ACHN (cell line): ENCODE results near the gene SLC38A10.
A peak's percentile ranks its signal among the peaks of the same experiment; 100 is the strongest.

Source experiments
- DNase-seq: peaks from one replicate; pipeline ENCODE4 v3.0.0-alpha.2; 2015
- in situ Hi-C: cut with HindIII; loops from 2 replicates; pipeline ENCODE4 v1.10.0; 2017; ENCODE audit warnings: low sequenced_read_pairs, low pct_ligation_motif_present, low pct_unique_long_range_greater_than_20kb

Gene SLC38A10

GRCh38 chr17:81207610-81208581 lies 87.2 kb downstream of the SLC38A10 start:
- no peak for DNase-seq
- in situ Hi-C loops, result no loop called here

GRCh38 chr17:81206657-81207056 lies 88.5 kb downstream of the SLC38A10 start:
- DNase-seq, result no peak
- in situ Hi-C loops, result no loop called here

GRCh38 chr17:81206166-81206565 lies 88.9 kb downstream of the SLC38A10 start:
- in situ Hi-C loops, result no loop called here
- no peak for DNase-seq

DNA sequence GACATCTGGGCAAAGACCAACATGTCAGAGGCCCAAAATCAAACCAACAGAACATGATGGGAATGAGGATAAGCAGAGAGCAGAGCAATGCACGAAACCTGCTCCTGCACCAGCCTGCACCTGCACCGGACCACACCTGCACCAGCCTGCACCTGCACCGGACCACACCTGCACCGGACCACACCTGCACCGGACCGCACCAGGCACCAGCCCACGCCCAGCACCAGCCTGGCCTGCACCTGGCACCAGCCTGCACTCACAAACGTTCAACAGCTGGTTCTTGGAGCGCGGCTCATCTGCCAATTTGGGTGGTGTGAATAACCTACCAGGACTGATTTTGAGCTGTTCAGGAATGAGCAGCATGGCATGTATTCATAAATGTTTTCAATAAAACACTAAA lies 90.5 kb downstream of the SLC38A10 start:
- in situ Hi-C loops, result no loop called here
- no peak for DNase-seq

DNA sequence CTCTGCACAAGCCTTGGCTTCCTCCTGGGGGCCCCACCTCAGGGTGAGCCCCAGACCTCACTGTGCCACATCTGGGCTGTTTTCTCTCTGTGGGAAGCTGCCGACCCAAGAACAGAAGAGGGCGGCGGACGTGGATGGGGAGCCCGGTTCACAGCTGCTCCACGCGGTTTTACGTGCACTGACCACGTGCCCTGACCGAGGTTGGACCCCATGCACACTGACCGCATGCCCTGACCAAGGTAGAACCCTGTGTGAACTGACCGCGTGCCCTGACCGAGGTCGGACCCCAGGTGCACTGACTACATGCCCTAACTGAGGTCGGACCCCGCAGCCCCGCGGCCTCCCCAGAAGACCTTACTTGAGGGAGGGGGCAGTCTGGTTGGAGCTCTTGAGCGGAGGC lies 92.0 kb downstream of the SLC38A10 start:
- in situ Hi-C loops, result no loop called here
- no peak for DNase-seq

DNA sequence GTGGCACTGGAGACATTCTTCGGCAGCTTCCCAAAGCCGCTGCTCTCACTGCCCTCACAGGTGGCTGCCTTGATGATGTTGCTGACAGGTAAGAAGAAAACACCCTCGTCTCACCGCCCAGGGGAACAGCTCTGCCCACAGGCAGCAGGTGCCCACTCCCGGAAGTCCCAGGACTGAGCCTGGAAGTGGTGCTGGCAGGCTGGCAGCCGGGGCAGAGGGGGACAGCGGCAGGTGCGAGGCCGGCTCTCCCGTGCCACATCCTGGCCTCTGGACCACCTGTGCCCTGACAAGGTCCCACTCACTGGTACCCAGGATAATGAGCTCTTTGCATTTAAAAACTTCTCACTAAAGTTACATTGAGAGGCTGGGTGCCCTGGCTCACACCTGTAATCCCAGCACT lies 92.8 kb downstream of the SLC38A10 start:
- no peak for DNase-seq
- in situ Hi-C loops, result no loop called here

DNA sequence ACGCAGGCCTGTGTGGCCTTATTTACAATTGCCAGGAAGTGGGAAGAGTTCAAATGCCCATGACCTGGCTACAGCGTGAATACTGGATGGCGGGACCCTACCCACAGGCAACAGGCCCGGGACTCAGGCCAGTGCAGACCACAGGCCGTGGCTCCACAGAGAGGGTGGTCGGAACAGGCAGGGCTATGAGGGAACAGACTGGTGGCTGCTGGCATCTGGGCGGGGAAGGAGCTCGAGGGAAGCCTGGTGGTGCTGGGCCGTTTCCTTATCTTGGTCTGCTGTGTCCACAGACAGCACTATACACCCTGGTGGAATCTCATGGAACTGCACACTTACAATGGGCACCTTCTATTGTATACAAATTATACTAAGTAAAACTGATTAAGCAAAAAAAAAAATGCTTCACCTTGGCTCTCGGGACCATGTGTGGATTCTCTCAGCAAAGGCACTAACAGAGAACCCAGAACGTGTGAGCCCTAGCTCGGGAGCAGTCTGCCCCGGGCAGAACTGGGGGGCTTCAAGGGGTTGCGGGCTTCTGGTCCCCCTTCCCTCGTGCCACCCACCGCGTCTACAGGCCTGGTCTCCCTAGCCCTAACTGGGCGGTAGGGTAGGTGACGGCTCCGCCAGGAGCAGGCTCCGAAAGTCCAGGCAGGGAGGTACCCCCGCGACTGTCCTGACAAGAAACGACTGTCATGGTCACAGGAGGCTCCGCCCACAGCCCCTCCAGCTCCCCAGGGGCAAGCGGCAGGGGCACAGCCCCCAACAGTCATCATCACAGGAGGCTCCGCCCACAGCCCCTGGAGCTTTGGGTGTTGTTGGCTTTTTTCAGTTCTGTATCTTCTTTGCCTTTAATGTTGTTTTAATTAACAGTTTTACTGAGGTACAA lies 94.2 kb downstream of the SLC38A10 start:
- DNase-seq, result peak; percentile 75
- in situ Hi-C loops, result no loop called here

DNA sequence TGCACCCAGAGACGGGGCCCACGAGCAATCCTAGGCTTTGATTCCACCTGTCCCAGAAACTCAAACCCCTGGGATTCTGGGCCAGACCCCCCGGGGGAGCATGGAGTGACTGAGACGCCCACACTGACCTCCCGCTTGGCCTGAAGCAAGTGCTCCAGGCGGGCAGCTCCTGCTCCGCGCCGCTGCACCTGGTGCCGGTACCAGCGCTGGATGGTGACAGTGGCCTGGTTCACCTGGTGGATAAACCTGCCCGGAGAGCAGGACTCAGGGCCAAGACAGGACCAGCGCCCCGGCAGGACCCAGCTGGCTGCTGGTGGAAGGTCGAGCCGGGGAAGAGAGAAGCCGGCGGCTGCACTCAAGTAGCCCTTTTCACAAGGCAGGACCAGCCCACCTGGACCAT lies 94.9 kb downstream of the SLC38A10 start:
- in situ Hi-C loops, result no loop called here
- no peak for DNase-seq

- in situ Hi-C loops, result no loop called here
- DNase-seq, result no peak
These were observed 95.7 kb downstream of the SLC38A10 start for GRCh38 chr17:81199482-81199830.

- in situ Hi-C loops, result no loop called here
- DNase-seq, result no peak
These were observed 96.2 kb downstream of the SLC38A10 start for GRCh38 chr17:81198826-81199481.

DNA sequence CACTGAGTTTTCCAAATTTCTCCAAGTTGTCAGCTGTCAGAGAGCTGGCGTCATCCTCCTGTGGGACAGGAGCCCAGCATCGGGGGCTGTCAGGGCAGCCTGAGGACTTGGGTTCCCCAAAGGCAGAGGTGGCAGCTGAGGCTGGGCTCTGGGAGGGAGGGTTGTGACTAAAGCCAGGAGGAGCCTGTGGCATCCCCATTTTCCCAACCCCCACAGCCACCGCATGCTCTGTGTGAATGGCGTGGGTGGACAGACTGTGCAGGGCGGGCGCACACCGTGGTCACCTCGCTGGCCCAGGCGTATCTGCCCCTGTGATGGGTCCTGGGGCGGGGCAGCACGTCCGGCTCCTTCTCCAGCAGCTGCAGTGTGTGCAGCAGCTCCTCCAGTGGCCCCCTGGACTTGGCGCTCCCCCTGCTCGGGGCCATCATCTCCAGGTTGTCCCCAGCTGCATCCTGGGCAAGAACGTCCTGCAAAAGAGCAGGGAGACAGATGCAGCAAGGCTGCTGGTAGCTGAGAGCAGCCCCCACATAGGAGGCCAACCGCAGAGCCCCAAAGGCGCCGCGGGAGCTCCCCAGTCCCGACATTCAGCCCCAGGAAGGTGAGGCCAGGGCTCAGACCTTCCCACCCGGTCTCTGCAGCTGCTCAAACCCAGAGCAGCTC lies 97.1 kb downstream of the SLC38A10 start:
- in situ Hi-C loops, result no loop called here
- no peak for DNase-seq

DNA sequence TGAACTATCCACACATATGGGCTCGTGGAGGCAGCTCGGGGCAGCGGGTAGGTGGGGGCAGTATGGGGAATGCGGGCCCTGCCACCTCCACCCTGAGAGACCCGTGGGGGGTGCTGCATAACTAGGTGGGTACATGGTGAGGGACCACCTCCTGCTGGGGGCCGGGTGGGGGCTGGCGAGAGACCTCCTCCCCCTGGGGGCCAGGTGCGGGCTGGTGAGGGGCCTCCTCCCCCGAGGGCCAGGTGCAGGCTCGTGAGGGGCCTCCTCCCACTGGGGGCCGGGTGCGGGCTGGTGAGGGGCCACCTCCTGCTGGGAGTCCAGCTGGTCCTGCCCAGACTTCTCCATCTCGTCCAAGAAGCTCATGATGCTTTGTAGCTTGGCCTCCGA lies 97.7 kb downstream of the SLC38A10 start:
- in situ Hi-C loops, result no loop called here
- no peak for DNase-seq

DNA sequence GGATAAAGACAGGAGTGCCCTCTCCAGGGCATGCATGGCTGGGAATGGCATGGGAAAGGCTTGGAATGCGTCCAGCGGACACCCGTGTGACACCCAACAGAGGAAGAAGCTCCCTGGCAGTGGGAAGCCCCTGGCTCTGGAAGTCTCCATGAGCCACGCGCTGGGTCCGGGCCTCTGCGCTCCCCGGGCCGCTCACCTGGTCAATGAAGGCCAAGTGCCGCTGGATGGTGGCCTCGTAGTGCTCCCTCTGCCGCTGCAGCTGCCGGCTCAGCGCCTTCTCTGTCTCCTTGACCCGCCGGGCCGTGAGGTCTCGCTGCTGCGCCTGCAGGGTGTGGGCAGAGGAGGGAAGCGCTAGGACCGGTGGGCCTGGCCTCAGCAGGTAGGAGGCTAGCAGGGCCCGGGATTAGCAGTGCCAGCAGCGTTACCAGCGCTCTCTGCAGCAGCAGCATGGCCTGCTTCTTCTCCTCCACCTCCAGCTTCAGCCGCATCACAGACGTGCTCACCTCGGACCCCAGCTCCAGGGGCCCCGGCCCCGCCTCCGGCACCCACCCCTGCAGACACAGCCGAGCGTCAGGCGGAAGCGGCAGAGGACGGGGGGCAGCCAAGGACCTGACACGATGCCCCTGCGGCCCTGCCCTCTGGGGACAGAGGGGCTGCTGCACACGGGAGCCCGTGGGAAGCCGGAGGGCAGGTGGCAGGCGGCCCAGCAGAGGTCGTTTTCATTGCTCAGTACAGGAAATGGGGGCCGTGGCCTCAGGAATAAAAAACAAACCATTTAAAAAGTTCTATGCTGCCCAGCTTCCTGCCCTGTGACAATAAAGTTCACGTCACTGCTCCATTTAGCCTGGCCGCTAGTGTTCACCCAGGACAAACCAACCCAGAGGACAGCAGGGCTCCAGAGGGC lies 98.3 kb downstream of the SLC38A10 start:
- in situ Hi-C loops, result no loop called here
- DNase-seq, result no peak

GRCh38 chr17:81195941-81196495 lies 99.1 kb downstream of the SLC38A10 start:
- in situ Hi-C loops, result no loop called here
- DNase-seq, result no peak
